ENCODE data around the gene SCEL. TPM values are rescaled to one million over a fixed set of nuclear protein-coding genes. Genes with fewer than 3 reads are reported as not detected.

The SCEL gene
- polyA plus RNA-seq, 1 donor from 2014 or later: 0.24 TPM

DNA sequence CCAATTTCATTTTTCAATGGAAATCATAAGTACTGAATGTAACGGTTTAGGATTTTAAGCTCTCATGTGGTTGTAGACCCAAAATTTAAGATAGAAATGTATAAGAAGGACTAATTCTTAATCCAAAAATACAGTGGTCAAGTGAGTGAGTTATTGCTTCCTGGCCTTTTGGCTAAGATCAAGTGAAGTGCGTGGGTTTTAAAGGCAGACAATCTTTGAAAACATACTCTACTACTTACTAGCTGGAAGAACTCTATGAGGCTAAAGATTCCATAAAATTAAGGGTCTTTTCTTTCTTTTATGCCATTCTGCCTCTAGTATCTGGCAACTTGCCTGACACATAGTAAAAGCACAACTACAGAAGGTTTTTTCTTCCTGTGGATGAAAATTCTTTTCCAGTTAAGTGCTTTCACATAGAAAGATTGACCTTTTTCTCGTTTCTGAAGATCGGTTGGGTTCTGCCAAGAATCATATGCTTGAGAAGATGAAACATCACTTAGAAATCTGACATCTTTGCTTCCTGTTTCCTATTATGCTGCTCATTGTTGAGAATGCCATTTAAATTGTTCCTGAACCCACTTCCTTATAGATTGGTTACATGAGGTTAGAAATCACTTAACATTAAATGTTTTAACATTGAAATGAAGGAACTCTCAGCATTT is 26.4 kb upstream of the SCEL start:
- H3K27me3 ChIP-seq (ENCODE audit: insufficient read depth, low read depth, low read length): no peaks in the 10 kb centered on the region
- no peak overlapping the region for H3K4me3 ChIP-seq (ENCODE audit: low read length)
- no peaks in the 10 kb centered on the region for H3K9me2 ChIP-seq (ENCODE audit: insufficient read depth, low read length)
- H3K36me3 ChIP-seq (ENCODE audit: insufficient read depth, low read length): no peaks in the 10 kb centered on the region
- H3K79me2 ChIP-seq (replicated peaks; ENCODE audit: insufficient read depth, low read length): no peaks in the 10 kb centered on the region
- no peaks in the 10 kb centered on the region for H3F3A ChIP-seq (ENCODE audit: insufficient read depth, low read length, poor library complexity, severe bottlenecking)
- H3K4me2 ChIP-seq (ENCODE audit: low read length): no peak overlapping the region
- H3K27ac ChIP-seq (ENCODE audit: low read length): no peak overlapping the region
- no peak overlapping the region for H3K9ac ChIP-seq (ENCODE audit: low read length)
- TF ChIP-seq, protein P1, sequence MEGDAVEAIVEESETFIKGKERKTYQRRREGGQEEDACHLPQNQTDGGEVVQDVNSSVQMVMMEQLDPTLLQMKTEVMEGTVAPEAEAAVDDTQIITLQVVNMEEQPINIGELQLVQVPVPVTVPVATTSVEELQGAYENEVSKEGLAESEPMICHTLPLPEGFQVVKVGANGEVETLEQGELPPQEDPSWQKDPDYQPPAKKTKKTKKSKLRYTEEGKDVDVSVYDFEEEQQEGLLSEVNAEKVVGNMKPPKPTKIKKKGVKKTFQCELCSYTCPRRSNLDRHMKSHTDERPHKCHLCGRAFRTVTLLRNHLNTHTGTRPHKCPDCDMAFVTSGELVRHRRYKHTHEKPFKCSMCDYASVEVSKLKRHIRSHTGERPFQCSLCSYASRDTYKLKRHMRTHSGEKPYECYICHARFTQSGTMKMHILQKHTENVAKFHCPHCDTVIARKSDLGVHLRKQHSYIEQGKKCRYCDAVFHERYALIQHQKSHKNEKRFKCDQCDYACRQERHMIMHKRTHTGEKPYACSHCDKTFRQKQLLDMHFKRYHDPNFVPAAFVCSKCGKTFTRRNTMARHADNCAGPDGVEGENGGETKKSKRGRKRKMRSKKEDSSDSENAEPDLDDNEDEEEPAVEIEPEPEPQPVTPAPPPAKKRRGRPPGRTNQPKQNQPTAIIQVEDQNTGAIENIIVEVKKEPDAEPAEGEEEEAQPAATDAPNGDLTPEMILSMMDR (IDR thresholded peaks at IDR 0.05; ENCODE audit: poor library complexity, severe bottlenecking): no peak
- no peak for TF ChIP-seq SMC3 (conservative IDR thresholded peaks at IDR 0.05; ENCODE audit: poor library complexity)
- TF ChIP-seq TAF1 (IDR thresholded peaks at IDR 0.05; ENCODE audit: low read depth): no peak
- TF ChIP-seq MXI1 (conservative IDR thresholded peaks at IDR 0.05; ENCODE audit: poor library complexity, severe bottlenecking): no peak
- TF ChIP-seq EP300 (conservative IDR thresholded peaks at IDR 0.05; ENCODE audit: poor library complexity, severe bottlenecking): no peak
- TF ChIP-seq EZH2 (IDR thresholded peaks at IDR 0.05; ENCODE audit: borderline replicate concordance, insufficient read depth, low read length, poor library complexity, severe bottlenecking): no peak
- no peak for TF ChIP-seq RAD21 (conservative IDR thresholded peaks at IDR 0.05)
- TF ChIP-seq POLR2AphosphoS5 (IDR thresholded peaks at IDR 0.05): no peak
- TF ChIP-seq, protein P2, sequence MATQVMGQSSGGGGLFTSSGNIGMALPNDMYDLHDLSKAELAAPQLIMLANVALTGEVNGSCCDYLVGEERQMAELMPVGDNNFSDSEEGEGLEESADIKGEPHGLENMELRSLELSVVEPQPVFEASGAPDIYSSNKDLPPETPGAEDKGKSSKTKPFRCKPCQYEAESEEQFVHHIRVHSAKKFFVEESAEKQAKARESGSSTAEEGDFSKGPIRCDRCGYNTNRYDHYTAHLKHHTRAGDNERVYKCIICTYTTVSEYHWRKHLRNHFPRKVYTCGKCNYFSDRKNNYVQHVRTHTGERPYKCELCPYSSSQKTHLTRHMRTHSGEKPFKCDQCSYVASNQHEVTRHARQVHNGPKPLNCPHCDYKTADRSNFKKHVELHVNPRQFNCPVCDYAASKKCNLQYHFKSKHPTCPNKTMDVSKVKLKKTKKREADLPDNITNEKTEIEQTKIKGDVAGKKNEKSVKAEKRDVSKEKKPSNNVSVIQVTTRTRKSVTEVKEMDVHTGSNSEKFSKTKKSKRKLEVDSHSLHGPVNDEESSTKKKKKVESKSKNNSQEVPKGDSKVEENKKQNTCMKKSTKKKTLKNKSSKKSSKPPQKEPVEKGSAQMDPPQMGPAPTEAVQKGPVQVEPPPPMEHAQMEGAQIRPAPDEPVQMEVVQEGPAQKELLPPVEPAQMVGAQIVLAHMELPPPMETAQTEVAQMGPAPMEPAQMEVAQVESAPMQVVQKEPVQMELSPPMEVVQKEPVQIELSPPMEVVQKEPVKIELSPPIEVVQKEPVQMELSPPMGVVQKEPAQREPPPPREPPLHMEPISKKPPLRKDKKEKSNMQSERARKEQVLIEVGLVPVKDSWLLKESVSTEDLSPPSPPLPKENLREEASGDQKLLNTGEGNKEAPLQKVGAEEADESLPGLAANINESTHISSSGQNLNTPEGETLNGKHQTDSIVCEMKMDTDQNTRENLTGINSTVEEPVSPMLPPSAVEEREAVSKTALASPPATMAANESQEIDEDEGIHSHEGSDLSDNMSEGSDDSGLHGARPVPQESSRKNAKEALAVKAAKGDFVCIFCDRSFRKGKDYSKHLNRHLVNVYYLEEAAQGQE (IDR thresholded peaks at IDR 0.05; ENCODE audit: borderline replicate concordance): no peak
- no peaks in the 10 kb centered on the region for H3K9me3 ChIP-seq (ENCODE audit: low read length)
- H4K20me1 ChIP-seq (ENCODE audit: insufficient read depth): no peaks in the 10 kb centered on the region
- H2AFZ ChIP-seq (ENCODE audit: low read depth, low read length): no peak overlapping the region

DNA sequence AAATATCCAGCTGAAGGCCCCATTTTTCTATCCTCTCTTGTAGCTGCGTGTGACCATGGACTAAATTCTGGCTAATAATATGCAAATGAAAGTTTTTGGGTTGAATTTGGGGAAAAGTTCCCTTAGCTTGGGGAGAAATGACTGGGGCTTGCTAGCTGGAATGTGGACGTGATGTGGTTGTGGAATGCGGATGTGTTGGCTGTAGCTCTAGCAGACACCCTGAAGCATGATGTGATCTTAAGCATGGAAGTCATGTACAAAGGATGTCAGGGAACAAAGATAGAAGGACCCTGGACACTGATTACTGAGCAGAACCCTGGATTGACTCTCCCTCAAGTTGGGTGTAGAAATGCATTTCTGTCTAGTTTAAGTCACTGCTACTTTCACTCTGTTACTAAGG is 25.4 kb upstream of the SCEL start:
- Histone ChIP-seq H3K9ac (ENCODE audit: low read length) (no peak overlapping the region), H3K9me3 (ENCODE audit: low read length) (no peaks in the 10 kb centered on the region), H3K27me3 (ENCODE audit: insufficient read depth, low read depth, low read length) (no peaks in the 10 kb centered on the region), H3K36me3 (ENCODE audit: insufficient read depth, low read length) (no peaks in the 10 kb centered on the region), H2AFZ (ENCODE audit: low read depth, low read length) (no peak overlapping the region), H3K9me2 (ENCODE audit: insufficient read depth, low read length) (no peaks in the 10 kb centered on the region), H3K27ac (ENCODE audit: low read length) (no peak overlapping the region), H3K79me2 (replicated peaks; ENCODE audit: insufficient read depth, low read length) (no peaks in the 10 kb centered on the region), H3K4me3 (ENCODE audit: low read length) (no peak overlapping the region), H3F3A (ENCODE audit: insufficient read depth, low read length, poor library complexity, severe bottlenecking) (no peaks in the 10 kb centered on the region), H4K20me1 (ENCODE audit: insufficient read depth) (no peaks in the 10 kb centered on the region), H3K4me2 (ENCODE audit: low read length) (no peak overlapping the region)
- TF ChIP-seq RAD21 (conservative IDR thresholded peaks at IDR 0.05): no peak
- TF ChIP-seq MXI1 (conservative IDR thresholded peaks at IDR 0.05; ENCODE audit: poor library complexity, severe bottlenecking): no peak
- no peak for TF ChIP-seq EP300 (conservative IDR thresholded peaks at IDR 0.05; ENCODE audit: poor library complexity, severe bottlenecking)
- TF ChIP-seq POLR2AphosphoS5 (IDR thresholded peaks at IDR 0.05): no peak
- no peak for TF ChIP-seq SMC3 (conservative IDR thresholded peaks at IDR 0.05; ENCODE audit: poor library complexity)
- TF ChIP-seq, protein P1 (IDR thresholded peaks at IDR 0.05; ENCODE audit: poor library complexity, severe bottlenecking): no peak
